T-cell (primary cell): ENCODE results near the gene PRRT1. TPM values are rescaled to one million over a fixed set of nuclear protein-coding genes. Genes with fewer than 3 reads are reported as not detected.

Experiments
- ATAC-seq, 4 experiments: fragments of 200-7000 bp in 3 of 4; fragments of 150-1000 bp in 1 of 4; cut with Tn5 transposase; replicated peaks in 1 of 4; 1 replicate in 3 of 4; 2 replicates in 1 of 4; pipeline ENCODE4 v1.10.0; 2021; ENCODE audit warnings: moderate library complexity in 3 of 4, mild to moderate bottlenecking in 2 of 4, moderate number of reproducible peaks in 1 of 4
- CTCF ChIA-PET, 2 donors: fragments of 300-600 bp; sonication (Branson Sonifier 250); formaldehyde crosslinking; loops; one replicate each; lab custom pipeline; 2022; ENCODE audit warnings: antibody characterized with exemption in 2 of 2; lab: Charles Lee
- POLR2A ChIA-PET, 2 donors: fragments of 300-600 bp; sonication (Branson Sonifier 250); formaldehyde crosslinking; loops; one replicate each; lab custom pipeline; 2022; ENCODE audit warnings: antibody characterized with exemption in 2 of 2; lab: Charles Lee
- DNase-seq, 35 experiments: peaks; one replicate each; pipeline versions ENCODE4 v3.0.0 to v3.0.0-alpha.2; 2013 to 2023
- H3K27ac ChIP-seq: one replicate; pipeline ENCODE4 v1.5.1; 2013; ENCODE audit warnings: low read length
- H3K27me3 ChIP-seq, 2 experiments: replicated peaks in 1 of 2; 1 replicate in 1 of 2; 2 replicates in 1 of 2; pipeline versions ENCODE4 v1.6.1 to v1.7.0; 2013; ENCODE audit warnings: low read length in 1 of 2, mixed read lengths in 1 of 2; ENCODE audit not compliant: control insufficient read depth in 2 of 2, insufficient read depth in 2 of 2; ENCODE audit errors: extremely low read depth in 1 of 2
- H3K36me3 ChIP-seq, 2 donors: 1 replicate in 1 of 2; 2 replicates in 1 of 2; pipeline versions ENCODE4 v1.6.1 to v1.7.0; 2013; ENCODE audit warnings: low read length in 1 of 2; ENCODE audit not compliant: control insufficient read depth in 2 of 2, insufficient read depth in 1 of 2; ENCODE audit errors: extremely low read depth in 1 of 2
- H3K4me1 ChIP-seq, 2 experiments: 1 replicate in 1 of 2; 2 replicates in 1 of 2; pipeline versions ENCODE4 v1.6.1 to v1.7.0; 2013; ENCODE audit warnings: low read length in 2 of 2, mixed read lengths in 1 of 2; ENCODE audit not compliant: insufficient read depth in 2 of 2, control insufficient read depth in 1 of 2; ENCODE audit errors: extremely low read depth in 1 of 2
- H3K4me3 ChIP-seq, 2 donors: 1 replicate in 1 of 2; 2 replicates in 1 of 2; pipeline versions ENCODE4 v1.5.1 to v1.7.0; 2013; ENCODE audit warnings: mild to moderate bottlenecking in 2 of 2, low read length in 1 of 2, moderate library complexity in 1 of 2; ENCODE audit not compliant: control insufficient read depth in 1 of 2; ENCODE audit errors: extremely low read depth in 1 of 2
- H3K9me3 ChIP-seq: 2 replicates; pipeline ENCODE4 v1.7.0; 2013
- H3K27ac Mint-ChIP-seq, 2 donors: one replicate each; pipeline ENCODE4 v1.8.0; 2020 to 2021; ENCODE audit warnings: mild to moderate bottlenecking in 2 of 2, mixed read lengths in 2 of 2
- H3K27me3 Mint-ChIP-seq, 2 donors: one replicate each; pipeline ENCODE4 v1.8.0; 2021 to 2022; ENCODE audit warnings: mixed read lengths in 2 of 2
- H3K36me3 Mint-ChIP-seq: one replicate; pipeline ENCODE4 v1.8.0; 2021; ENCODE audit warnings: mixed read lengths
- H3K4me1 Mint-ChIP-seq, 3 donors: one replicate each; pipeline ENCODE4 v1.8.0; 2020 to 2022; ENCODE audit warnings: mixed read lengths in 3 of 3, mild to moderate bottlenecking in 1 of 3
- H3K4me3 Mint-ChIP-seq, 3 donors: one replicate each; pipeline ENCODE4 v1.8.0; 2020 to 2022; ENCODE audit warnings: mild to moderate bottlenecking in 3 of 3, mixed read lengths in 3 of 3, moderate library complexity in 3 of 3
- H3K9me3 Mint-ChIP-seq, 3 donors: one replicate each; pipeline ENCODE4 v1.8.0; 2020 to 2022; ENCODE audit warnings: mixed read lengths in 3 of 3
- WGBS: methylation state at CpG from one replicate; pipeline ENCODE4 v1.1.5; 2013; ENCODE audit warnings: missing lambda C conversion rate; ENCODE audit not compliant: insufficient coverage; 5-methylcytosine and 5-hydroxymethylcytosine counted together
- total RNA-seq, 35 experiments: library from RNA in 6 of 35; stranded (reverse) in 6 of 35; fragments of 120-200 nt in 1 of 35; gene quantifications; one replicate each; pipeline versions ENCODE4 v1.2.1 to v1.2.4 and lab custom pipeline; 2013 to 2026

Gene PRRT1
- total RNA-seq, 5 donors from 2014 or later (not counting 1 experiment from before 2014, with no cell fraction given) = 1.7 to 3.3 (median 2.3) TPM

GRCh38 chr6:32115623-32116022 lies 36.1 kb downstream of the PRRT1 start:
- no peak for ATAC-seq
- 92% methylated on average over 5 of the region's 6 CpGs for WGBS
- Histone ChIP-seq H3K4me3 (no peak overlapping the region), H3K27ac (no peak overlapping the region), H3K9me3 (no peaks in the 10 kb centered on the region), H3K36me3 (peaks cover 14 to 54% of the 10 kb centered on the region in 2 donors), H3K4me1 (peaks cover 0 to 4% of the 10 kb centered on the region in 2 experiments), H3K27me3 (no peaks in the 10 kb centered on the region)
- Mint-ChIP-seq H3K27ac (peak overlapping the region in 1 of 2 donors; percentile 44), H3K4me3 (no peak overlapping the region), H3K27me3 (no peaks in the 10 kb centered on the region), H3K4me1 (peaks cover 11 to 22% (median 12%) of the 10 kb centered on the region in 3 donors), H3K36me3 (peaks cover 39% of the 10 kb centered on the region), H3K9me3 (no peaks in the 10 kb centered on the region)
- DNase-seq = no peak
- CTCF ChIA-PET = no interaction called here
- POLR2A ChIA-PET = no interaction called here

GRCh38 chr6:32114796-32115195 lies 36.9 kb downstream of the PRRT1 start:
- WGBS = 95% methylated on average over 3 of the region's 8 CpGs
- H3K36me3 Mint-ChIP-seq = peaks cover 38% of the 10 kb centered on the region

GRCh38 chr6:32113386-32114352 lies 38.1 kb downstream of the PRRT1 start:
- Histone ChIP-seq H3K9me3 (no peaks in the 10 kb centered on the region), H3K4me1 (peaks cover 0 to 13% of the 10 kb centered on the region in 2 experiments), H3K27me3 (peaks cover 0 to 5% of the 10 kb centered on the region in 2 experiments), H3K4me3 (no peak overlapping the region), H3K27ac (no peak overlapping the region), H3K36me3 (peaks cover 10 to 34% of the 10 kb centered on the region in 2 donors)
- Mint-ChIP-seq H3K4me1 (peaks cover 11 to 17% (median 13%) of the 10 kb centered on the region in 3 donors), H3K27ac (peak overlapping the region; percentile 5 to 49), H3K36me3 (peaks cover 29% of the 10 kb centered on the region), H3K4me3 (no peak overlapping the region), H3K9me3 (no peaks in the 10 kb centered on the region), H3K27me3 (peaks cover 0 to 5% of the 10 kb centered on the region in 2 donors)
- no peak for DNase-seq
- 100% methylated on average over 1 of the region's 9 CpGs for WGBS
- CTCF ChIA-PET = interaction anchor here (0.6 to 0.7 kb wide), 2 partner anchors 22 to 757 kb away, joined by 3 to 5 read pairs; no protein-coding TSS in a partner anchor
- POLR2A ChIA-PET = no interaction called here
- no peak for ATAC-seq

More at GRCh38 chr6:32114796-32115195, 36.9 kb downstream of the PRRT1 start:
- Histone ChIP-seq H3K36me3 (peaks cover 12 to 45% of the 10 kb centered on the region in 2 donors), H3K27me3 (no peaks in the 10 kb centered on the region), H3K9me3 (no peaks in the 10 kb centered on the region), H3K4me1 (peaks cover 0 to 6% of the 10 kb centered on the region in 2 experiments), H3K27ac (no peak overlapping the region), H3K4me3 (no peak overlapping the region)
- H3K4me1 Mint-ChIP-seq = peaks cover 13 to 18% (median 14%) of the 10 kb centered on the region in 3 donors
- ChIA-PET CTCF (no interaction called here), POLR2A (interaction anchor here in 1 of 2 donors (0.7 kb wide), 1 partner anchor 1580 kb away, joined by 6 read pairs; no protein-coding TSS in a partner anchor)
- DNase-seq = no peak
- H3K4me3 Mint-ChIP-seq = no peak overlapping the region
- H3K9me3 Mint-ChIP-seq = no peaks in the 10 kb centered on the region
- no peaks in the 10 kb centered on the region for H3K27me3 Mint-ChIP-seq
- H3K27ac Mint-ChIP-seq = peak overlapping the region in 1 of 2 donors; percentile 76
- ATAC-seq = no peak

GRCh38 chr6:32112431-32112980 lies 39.2 kb downstream of the PRRT1 start:
- peaks cover 23 to 29% (median 23%) of the 10 kb centered on the region in 3 donors for H3K4me1 Mint-ChIP-seq
- H3K4me3 Mint-ChIP-seq = no peak overlapping the region
- H3K9me3 Mint-ChIP-seq = no peaks in the 10 kb centered on the region
- CTCF ChIA-PET = no interaction called here
- peaks cover 21% of the 10 kb centered on the region for H3K36me3 Mint-ChIP-seq
- 95% methylated on average over 6 of the region's 9 CpGs for WGBS
- peak overlapping the region in 1 of 2 donors; percentile 12 for H3K27ac Mint-ChIP-seq
- Histone ChIP-seq H3K4me3 (no peak overlapping the region), H3K9me3 (no peaks in the 10 kb centered on the region), H3K36me3 (peaks cover 5 to 24% of the 10 kb centered on the region in 2 donors), H3K27me3 (peaks cover 0 to 17% of the 10 kb centered on the region in 2 experiments), H3K4me1 (peaks cover 0 to 24% of the 10 kb centered on the region in 2 experiments), H3K27ac (no peak overlapping the region)
- POLR2A ChIA-PET = no interaction called here
- H3K27me3 Mint-ChIP-seq = peaks cover 0 to 11% of the 10 kb centered on the region in 2 donors
- DNase-seq (no peak), ATAC-seq (no peak)

- no peak for DNase-seq
- Histone ChIP-seq H3K9me3 (no peaks in the 10 kb centered on the region), H3K4me3 (no peak overlapping the region), H3K27me3 (peaks cover 0 to 26% of the 10 kb centered on the region in 2 experiments), H3K4me1 (peaks cover 0 to 28% of the 10 kb centered on the region in 2 experiments), H3K27ac (no peak overlapping the region), H3K36me3 (peaks cover 5 to 14% of the 10 kb centered on the region in 2 donors)
- Mint-ChIP-seq H3K36me3 (peaks cover 16% of the 10 kb centered on the region), H3K4me1 (peaks cover 25 to 35% (median 26%) of the 10 kb centered on the region in 3 donors), H3K9me3 (no peaks in the 10 kb centered on the region), H3K4me3 (no peak overlapping the region), H3K27me3 (peaks cover 0 to 15% of the 10 kb centered on the region in 2 donors), H3K27ac (peak overlapping the region in 1 of 2 donors; percentile 48)
- 90% methylated on average over 2 of the region's 7 CpGs for WGBS
- ChIA-PET POLR2A (no interaction called here), CTCF (no interaction called here)
- ATAC-seq = no peak
These were observed 40.2 kb downstream of the PRRT1 start for GRCh38 chr6:32111424-32112066.

GRCh38 chr6:32110632-32111031 lies 41.1 kb downstream of the PRRT1 start:
- no peak overlapping the region for H3K4me3 Mint-ChIP-seq
- DNase-seq (no peak), ATAC-seq (no peak)
- no peaks in the 10 kb centered on the region for H3K9me3 ChIP-seq
- H3K27ac ChIP-seq = no peak overlapping the region
- H3K4me1 ChIP-seq = peaks cover 0 to 28% of the 10 kb centered on the region in 2 experiments
- H3K27me3 Mint-ChIP-seq = peaks cover 4 to 15% of the 10 kb centered on the region in 2 donors
- no peak overlapping the region for H3K27ac Mint-ChIP-seq
- CTCF ChIA-PET = interaction anchor here in 1 of 2 donors (0.6 kb wide), 1 partner anchor 16 kb away, joined by 3 read pairs; no protein-coding TSS in a partner anchor
- no peak overlapping the region for H3K4me3 ChIP-seq
- WGBS = 71% methylated on average over 1 of the region's 7 CpGs
- peaks cover 25 to 35% (median 26%) of the 10 kb centered on the region in 3 donors for H3K4me1 Mint-ChIP-seq
- peaks cover 5% of the 10 kb centered on the region in 2 donors for H3K36me3 ChIP-seq
- H3K36me3 Mint-ChIP-seq = peaks cover 7% of the 10 kb centered on the region
- H3K27me3 ChIP-seq = peaks cover 0 to 32% of the 10 kb centered on the region in 2 experiments
- POLR2A ChIA-PET = no interaction called here
- no peaks in the 10 kb centered on the region for H3K9me3 Mint-ChIP-seq
